ENCODE data around the gene UBC.

DNA sequence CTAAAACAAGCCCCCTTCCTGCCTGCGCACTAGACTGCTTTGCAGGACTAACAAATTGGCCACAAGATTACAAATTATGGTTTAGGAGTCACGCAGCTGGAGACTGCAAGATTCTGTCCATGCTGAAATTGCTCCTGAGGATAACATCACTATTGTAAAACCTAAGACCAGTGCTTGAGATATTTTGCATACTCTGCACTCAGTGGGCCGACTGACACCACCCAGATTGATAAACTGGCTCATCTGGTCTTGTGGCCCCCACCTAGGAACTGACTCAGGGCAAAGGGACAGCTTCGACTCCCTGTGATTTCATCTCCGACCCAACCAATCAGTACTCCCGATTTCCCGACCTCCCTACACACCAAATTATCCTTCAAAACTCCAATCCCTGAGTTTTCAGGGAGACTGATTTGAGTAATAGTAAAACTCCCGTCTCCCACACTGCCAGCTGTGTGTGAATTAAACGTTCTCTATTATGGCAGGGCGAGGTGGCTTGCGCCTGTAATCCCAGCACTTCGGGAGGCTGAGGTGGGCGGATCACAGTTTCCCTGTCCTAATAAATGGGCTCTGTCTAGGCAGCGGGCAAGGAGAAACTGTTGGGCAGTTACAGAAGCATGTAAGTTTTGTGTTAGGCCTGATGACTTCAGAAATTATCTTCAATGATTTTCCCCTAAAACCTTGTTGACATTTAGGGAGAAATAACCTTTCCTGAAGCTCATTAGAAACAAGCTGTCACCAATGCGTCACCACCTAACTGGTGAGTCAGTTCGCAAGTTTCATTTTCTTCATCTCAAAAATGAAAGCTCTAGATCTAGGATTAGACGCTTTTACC is 5.3 kb upstream of the UBC start:
- TF ChIP-seq, protein P1, sequence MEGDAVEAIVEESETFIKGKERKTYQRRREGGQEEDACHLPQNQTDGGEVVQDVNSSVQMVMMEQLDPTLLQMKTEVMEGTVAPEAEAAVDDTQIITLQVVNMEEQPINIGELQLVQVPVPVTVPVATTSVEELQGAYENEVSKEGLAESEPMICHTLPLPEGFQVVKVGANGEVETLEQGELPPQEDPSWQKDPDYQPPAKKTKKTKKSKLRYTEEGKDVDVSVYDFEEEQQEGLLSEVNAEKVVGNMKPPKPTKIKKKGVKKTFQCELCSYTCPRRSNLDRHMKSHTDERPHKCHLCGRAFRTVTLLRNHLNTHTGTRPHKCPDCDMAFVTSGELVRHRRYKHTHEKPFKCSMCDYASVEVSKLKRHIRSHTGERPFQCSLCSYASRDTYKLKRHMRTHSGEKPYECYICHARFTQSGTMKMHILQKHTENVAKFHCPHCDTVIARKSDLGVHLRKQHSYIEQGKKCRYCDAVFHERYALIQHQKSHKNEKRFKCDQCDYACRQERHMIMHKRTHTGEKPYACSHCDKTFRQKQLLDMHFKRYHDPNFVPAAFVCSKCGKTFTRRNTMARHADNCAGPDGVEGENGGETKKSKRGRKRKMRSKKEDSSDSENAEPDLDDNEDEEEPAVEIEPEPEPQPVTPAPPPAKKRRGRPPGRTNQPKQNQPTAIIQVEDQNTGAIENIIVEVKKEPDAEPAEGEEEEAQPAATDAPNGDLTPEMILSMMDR (IDR thresholded peaks at IDR 0.05; ENCODE audit: low read depth, low read length, poor library complexity, severe bottlenecking): no peak
- no peak for TF ChIP-seq EZH2phosphoT487 (IDR thresholded peaks at IDR 0.05; ENCODE audit: borderline replicate concordance, low read length)
